H1 (cell line): ENCODE results near the gene C19orf67. TPM values are rescaled to one million over a fixed set of nuclear protein-coding genes. Genes with fewer than 3 reads are reported as not detected.

ENCODE experiments used
- CTCF ChIA-PET: fragments of 300-600 bp; sonication (Branson Sonifier 250); formaldehyde crosslinking; loops from one replicate; lab custom pipeline; 2021; ENCODE audit not compliant: partially characterized antibody; lab: Charles Lee
- POLR2A ChIA-PET: fragments of 300-600 bp; sonication (Branson Sonifier 250); formaldehyde crosslinking; loops from one replicate; lab custom pipeline; 2021; ENCODE audit warnings: inconsistent platforms; ENCODE audit not compliant: partially characterized antibody; lab: Charles Lee
- DNase-seq, 2 experiments: peaks; one replicate each; pipeline versions ENCODE4 v3.0.0 to v3.0.0-alpha.2; 2010 to 2022; ENCODE audit warnings: low spot score in 2 of 2, low read depth in 1 of 2, mixed read lengths in 1 of 2
- FAIRE-seq: peaks from 2 replicates; lab custom pipeline; 2011; peaks lifted over from hg19 to GRCh38; lab: Jason Lieb, UNC
- H2AFZ ChIP-seq: 2 replicates; pipeline ENCODE4 v1.8.1; 2012; ENCODE audit warnings: low read length, inconsistent platforms
- H2AK5ac ChIP-seq: 2 replicates; pipeline ENCODE4 v1.6.1; 2013; ENCODE audit warnings: low read depth, low read length
- H2BK120ac ChIP-seq: replicated peaks from 2 replicates; pipeline ENCODE3; 2013; ENCODE audit warnings: low read depth, low read length, inconsistent platforms
- H2BK12ac ChIP-seq: 2 replicates; pipeline ENCODE4 v1.6.1; 2013; ENCODE audit warnings: low read depth, low read length
- H2BK15ac ChIP-seq: 2 replicates; pipeline ENCODE4 v1.6.1; 2013; ENCODE audit warnings: low read length
- H2BK20ac ChIP-seq: 2 replicates; pipeline ENCODE4 v1.6.1; 2013; ENCODE audit warnings: low read length
- H2BK5ac ChIP-seq: 2 replicates; pipeline ENCODE4 v1.6.1; 2013; ENCODE audit warnings: low read depth, low read length
- H3K14ac ChIP-seq: 2 replicates; pipeline ENCODE4 v1.6.1; 2013; ENCODE audit warnings: inconsistent platforms; ENCODE audit not compliant: insufficient read length
- H3K18ac ChIP-seq: 2 replicates; pipeline ENCODE4 v1.6.1; 2013; ENCODE audit warnings: low read length; ENCODE audit errors: extremely low read depth
- H3K23ac ChIP-seq: 2 replicates; pipeline ENCODE4 v1.6.1; 2013; ENCODE audit warnings: inconsistent platforms; ENCODE audit not compliant: insufficient read length
- H3K23me2 ChIP-seq: 2 replicates; pipeline ENCODE4 v1.6.1; 2013; ENCODE audit warnings: low read depth, low read length
- H3K27ac ChIP-seq: 2 replicates; pipeline ENCODE4 v1.6.1; 2011; ENCODE audit warnings: low read depth, low read length, inconsistent platforms
- H3K27me3 ChIP-seq, 4 experiments: replicated peaks in 1 of 4; 1 replicate in 1 of 4; 2 replicates in 3 of 4; pipeline versions ENCODE4 v1.6.1 to v1.8.1; 2011 to 2013; ENCODE audit warnings: low read length in 3 of 4, mild to moderate bottlenecking in 3 of 4, inconsistent platforms in 2 of 4, mixed read lengths in 2 of 4, moderate library complexity in 1 of 4; ENCODE audit not compliant: control insufficient read depth in 3 of 4, insufficient read depth in 3 of 4; ENCODE audit errors: extremely low read depth in 1 of 4
- H3K36me3 ChIP-seq, 4 experiments: 2 replicates each; pipeline versions ENCODE4 v1.6.1 to v1.8.1; 2011 to 2013; ENCODE audit warnings: mild to moderate bottlenecking in 4 of 4, low read length in 3 of 4, moderate library complexity in 2 of 4, control low read depth in 1 of 4, inconsistent platforms in 1 of 4; ENCODE audit not compliant: insufficient read depth in 4 of 4, control insufficient read depth in 2 of 4
- H3K4ac ChIP-seq: replicated peaks from 2 replicates; pipeline ENCODE3; 2013; ENCODE audit warnings: low read length, low read depth, mixed read lengths, inconsistent platforms; ENCODE audit not compliant: insufficient read length
- H3K4me1 ChIP-seq, 4 experiments: replicated peaks in 1 of 4; 1 replicate in 1 of 4; 2 replicates in 3 of 4; pipeline versions ENCODE4 v1.6.1 to v1.8.1; 2011 to 2013; ENCODE audit warnings: low read length in 3 of 4, inconsistent platforms in 2 of 4, mixed read lengths in 1 of 4; ENCODE audit not compliant: insufficient read depth in 4 of 4, control insufficient read depth in 3 of 4
- H3K4me2 ChIP-seq, 2 experiments: 2 replicates each; pipeline versions ENCODE4 v1.6.1 to v1.8.1; 2011 to 2013; ENCODE audit warnings: low read depth in 2 of 2, low read length in 2 of 2, control low read depth in 1 of 2, inconsistent platforms in 1 of 2, mild to moderate bottlenecking in 1 of 2; ENCODE audit not compliant: insufficient read depth in 1 of 2
- H3K4me3 ChIP-seq, 4 experiments: fragments of 200-600, 300-600 bp in 1 of 4; sonication (generic), shearing (Covaris generic), sonication (Bioruptor Twin) in 1 of 4; 2 replicates each; pipeline versions ENCODE4 v1.5.1 to v1.8.1; 2011 to 2016; ENCODE audit warnings: low read length in 4 of 4, low read depth in 3 of 4, control low read depth in 2 of 4, inconsistent platforms in 2 of 4, mild to moderate bottlenecking in 2 of 4, mixed read lengths in 1 of 4, moderate library complexity in 1 of 4; ENCODE audit not compliant: insufficient read depth in 2 of 4; ENCODE audit errors: extremely low read depth in 1 of 4
- H3K56ac ChIP-seq: replicated peaks from 2 replicates; pipeline ENCODE3; 2013; ENCODE audit warnings: low read depth, mild to moderate bottlenecking, mixed read lengths, low read length, inconsistent platforms; ENCODE audit not compliant: insufficient read length
- H3K79me1 ChIP-seq: 2 replicates; pipeline ENCODE4 v1.6.1; 2013; ENCODE audit warnings: low read depth, low read length, control low read depth
- H3K79me2 ChIP-seq, 2 experiments: 2 replicates each; pipeline versions ENCODE4 v1.6.1 to v1.8.1; 2012 to 2013; ENCODE audit warnings: low read length in 2 of 2, mild to moderate bottlenecking in 2 of 2, inconsistent platforms in 1 of 2; ENCODE audit not compliant: insufficient read depth in 2 of 2, control insufficient read depth in 1 of 2
- H3K9ac ChIP-seq, 4 experiments: replicated peaks in 1 of 4; 1 replicate in 1 of 4; 2 replicates in 3 of 4; pipeline versions ENCODE4 v1.6.1 to v1.8.1; 2011 to 2013; ENCODE audit warnings: low read depth in 3 of 4, low read length in 3 of 4, control low read depth in 2 of 4, mild to moderate bottlenecking in 2 of 4, moderate library complexity in 2 of 4, inconsistent platforms in 1 of 4; ENCODE audit errors: extremely low read depth in 1 of 4
- H3K9me3 ChIP-seq, 2 experiments: 2 replicates each; pipeline versions ENCODE4 v1.6.1 to v1.8.1; 2012 to 2013; ENCODE audit warnings: mild to moderate bottlenecking in 2 of 2, moderate library complexity in 2 of 2, control low read depth in 1 of 2, inconsistent platforms in 1 of 2, low read depth in 1 of 2, low read length in 1 of 2, mixed read lengths in 1 of 2; ENCODE audit not compliant: insufficient read depth in 2 of 2
- H4K20me1 ChIP-seq, 2 experiments: replicated peaks in 1 of 2; 2 replicates each; pipeline versions ENCODE3 to v1.8.1; 2011 to 2013; ENCODE audit warnings: inconsistent platforms in 2 of 2, low read length in 2 of 2, mild to moderate bottlenecking in 1 of 2; ENCODE audit not compliant: insufficient read depth in 2 of 2, control insufficient read depth in 1 of 2
- H4K5ac ChIP-seq: 2 replicates; pipeline ENCODE4 v1.6.1; 2013; ENCODE audit warnings: low read length, low read depth, mixed read lengths, inconsistent platforms; ENCODE audit not compliant: insufficient read length
- H4K8ac ChIP-seq: 2 replicates; pipeline ENCODE4 v1.8.0; 2013; ENCODE audit warnings: mild to moderate bottlenecking, moderate library complexity, low read length, inconsistent platforms; ENCODE audit not compliant: insufficient read depth; ENCODE audit errors: extremely low read depth
- H4K91ac ChIP-seq: replicated peaks from 2 replicates; pipeline ENCODE3; 2013; ENCODE audit warnings: low read length, mixed read lengths, inconsistent platforms; ENCODE audit not compliant: insufficient read length
- SP4 ChIP-seq: IDR thresholded peaks from 2 replicates; pipeline ENCODE4 v1.6.1; 2012; ENCODE audit warnings: low read length, inconsistent platforms
- USF2 ChIP-seq: IDR thresholded peaks from 2 replicates; pipeline ENCODE4 v1.6.1; 2011; ENCODE audit warnings: low read length, improper control_type of control experiment
- ZNF274 ChIP-seq: IDR thresholded peaks from 2 replicates; pipeline ENCODE4 v1.7.0; 2012; ENCODE audit warnings: low read length, borderline replicate concordance; ENCODE audit errors: extremely low read depth
- WGBS, 2 experiments: shearing (Covaris generic) in 1 of 2; methylation state at CpG; one replicate each; pipeline versions ENCODE4 v1.1.6 to v1.1.7; 2013 to 2015; ENCODE audit warnings: low lambda C conversion rate in 2 of 2, mixed read lengths in 2 of 2, inconsistent platforms in 1 of 2, low coverage in 1 of 2, missing lambda C conversion rate in 1 of 2; ENCODE audit not compliant: insufficient replicate concordance in 2 of 2, insufficient coverage in 1 of 2, insufficient read length in 1 of 2; ENCODE audit errors: extremely low coverage in 1 of 2, missing lambda C conversion rate in 1 of 2; 5-methylcytosine and 5-hydroxymethylcytosine counted together
- polyA plus RNA-seq, 7 experiments: library from polyadenylated mRNA; depleted of rRNA in 3 of 7; stranded (reverse) in 5 of 7; unstranded in 2 of 7; fragments of >200 nt in 5 of 7; fragments of 200-250 nt in 2 of 7; gene quantifications; 1 replicate in 5 of 7; 2 replicates in 1 of 7; 4 replicates in 1 of 7; pipeline versions ENCODE4 v1.2.1 to v1.2.3, GENCODE V29; 2011 to 2013; ENCODE audit warnings: missing spikeins in 2 of 7, mixed read lengths in 2 of 7
- total RNA-seq: library from RNA; stranded (reverse); fragmentation: NEBNext Ultra II Directional; extraction: Animal tissue kit (Norgen Biotek cat#: 25700); gene quantifications from 2 replicates; pipeline ENCODE4 v1.2.1, GENCODE V29; 2021

Gene C19orf67
- total and polyA plus RNA-seq, 2 of the 8 experiments (the other 6 are each of a cell fraction or from before 2014, with no cell fraction given): 0.12 TPM; not detected in 1

DNA sequence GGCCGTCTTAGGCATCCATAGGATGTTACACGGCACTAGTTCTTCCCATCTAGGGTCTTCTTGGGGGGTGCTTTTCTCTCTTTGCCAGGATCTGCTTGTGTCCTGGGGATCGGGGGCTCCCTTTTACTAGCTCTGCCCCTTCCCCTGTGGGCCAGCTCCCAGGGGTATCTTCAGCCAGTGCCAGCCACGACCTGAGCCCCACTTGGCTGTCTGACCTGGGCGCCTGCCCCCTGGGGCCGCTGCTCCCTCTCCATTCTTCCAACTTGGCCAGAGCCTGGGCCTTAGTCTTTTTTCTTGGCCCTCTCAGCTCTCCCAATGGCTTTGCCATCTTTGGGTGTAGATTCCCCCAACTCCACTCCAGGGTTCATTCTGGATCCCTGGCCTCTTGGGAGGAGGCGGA lies 28.9 kb upstream of the C19orf67 start:
- H4K8ac ChIP-seq: no peak overlapping the region
- no peaks in the 10 kb centered on the region for H3K9me3 ChIP-seq
- H3K27ac ChIP-seq: no peak overlapping the region
- H3K4me3 ChIP-seq: no peak overlapping the region
- H4K91ac ChIP-seq: no peak overlapping the region
- no peak overlapping the region for H3K56ac ChIP-seq
- H2AFZ ChIP-seq: no peak overlapping the region
- H3K23me2 ChIP-seq: peaks cover 8% of the 10 kb centered on the region
- no peak overlapping the region for H2AK5ac ChIP-seq
- H2BK120ac ChIP-seq: no peak overlapping the region
- FAIRE-seq (no peak), DNase-seq (no peak)
- no peak overlapping the region for H2BK12ac ChIP-seq
- no peaks in the 10 kb centered on the region for H3K36me3 ChIP-seq
- no peak overlapping the region for H2BK15ac ChIP-seq
- no peak overlapping the region for H3K18ac ChIP-seq
- ChIA-PET CTCF (interaction anchor here (0.6 to 11.3 kb wide), 28 partner anchors 9 to 365 kb away, joined by 3 to 105 read pairs (median 5); partner anchors contain the start of genes ASF1B, C19orf67 and MISP3), POLR2A (interaction anchor here (0.6 to 4.2 kb wide), 8 partner anchors 14 to 152 kb away, joined by 3 to 24 read pairs (median 4); partner anchors contain the start of genes ASF1B and MISP3)
- peaks cover 11 to 35% (median 21%) of the 10 kb centered on the region in 4 experiments for H3K4me1 ChIP-seq
- TF ChIP-seq SP4: no peak; the same call in 1 of the 2 replicates
- no peak for TF ChIP-seq ZNF274
- no peak for TF ChIP-seq USF2
- no peak overlapping the region for H3K9ac ChIP-seq
- H2BK20ac ChIP-seq: no peak overlapping the region
- peaks cover 4% of the 10 kb centered on the region for H3K79me1 ChIP-seq
- 0 out of 4 replicates have a peak, but pooled peaks cover 0 to 3% of the 10 kb centered on the region in 2 experiments for H3K79me2 ChIP-seq
- H3K4ac ChIP-seq: no peak overlapping the region
- no peak overlapping the region for H3K4me2 ChIP-seq
- peaks cover 7 to 12% of the 10 kb centered on the region in 2 experiments for H4K20me1 ChIP-seq
- H3K27me3 ChIP-seq: no peaks in the 10 kb centered on the region; a peak in 2 of 7 replicates
- no peak overlapping the region for H4K5ac ChIP-seq
- WGBS, 2 experiments: 86% methylated on average over 7 of the region's 7 CpGs; no CpG with 5 or more reads in 1 of the 2 experiments
- no peak overlapping the region for H3K14ac ChIP-seq
- no peak overlapping the region for H2BK5ac ChIP-seq
- H3K23ac ChIP-seq: no peak overlapping the region
